ENCODE results near the gene CYP2A6. TPM values are rescaled to one million over a fixed set of nuclear protein-coding genes. Genes with fewer than 3 reads are reported as not detected.

The CYP2A6 gene
- total and polyA plus RNA-seq, 4 donors, result 0.09 to 1,020 (median 59.6) TPM

DNA sequence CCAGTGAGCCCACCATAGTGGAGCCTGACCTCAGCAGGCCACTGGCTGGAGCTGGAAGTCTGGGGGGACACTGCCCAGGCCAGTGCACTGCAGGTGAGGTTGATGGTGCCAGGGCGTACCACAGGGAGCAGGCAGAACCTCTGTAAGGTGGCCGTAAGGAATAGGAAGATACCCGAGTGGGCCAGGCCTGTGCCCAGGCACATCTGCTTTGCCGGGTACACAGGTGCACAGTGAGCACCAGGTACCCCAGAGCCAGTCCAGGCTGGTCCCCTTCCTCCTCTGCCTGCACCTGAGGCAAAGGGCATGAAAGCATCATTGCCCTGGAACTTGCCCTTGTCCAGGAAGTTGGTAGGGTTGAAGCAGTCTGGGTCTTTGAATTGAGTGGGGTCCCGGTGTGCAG is 41.8 kb downstream of the CYP2A6 start:
- Histone ChIP-seq H3K36me3 (ENCODE audit: control insufficient read depth in 4 of 4, insufficient read depth in 3 of 4, low read depth in 1 of 4, low read length in 3 of 4) (peaks cover 9 to 16% (median 11%) of the 10 kb centered on the region in 4 donors), H3K4me1 (ENCODE audit: control insufficient read depth in 4 of 4, insufficient read depth in 4 of 4, low read length in 3 of 4) (peaks cover 17 to 40% (median 31%) of the 10 kb centered on the region in 4 donors), H3K27ac (ENCODE audit: low read depth in 1 of 2, low read length in 2 of 2) (no peak overlapping the region), H3K27me3 (ENCODE audit: control insufficient read depth in 4 of 4, insufficient read depth in 4 of 4, low read length in 3 of 4) (no peaks in the 10 kb centered on the region), H3K9ac (ENCODE audit: low read depth in 1 of 2, low read length in 2 of 2) (no peak overlapping the region), H3K9me3 (ENCODE audit: control insufficient read depth in 4 of 4, low read length in 3 of 4) (no peaks in the 10 kb centered on the region), H3K4me3 (ENCODE audit: low read depth in 1 of 3, low read length in 3 of 3) (no peak overlapping the region)
- no peak for DNase-seq (ENCODE audit: low spot score)
- WGBS, result 93% methylated on average over 5 of the region's 5 CpGs
- TF ChIP-seq, protein P1, sequence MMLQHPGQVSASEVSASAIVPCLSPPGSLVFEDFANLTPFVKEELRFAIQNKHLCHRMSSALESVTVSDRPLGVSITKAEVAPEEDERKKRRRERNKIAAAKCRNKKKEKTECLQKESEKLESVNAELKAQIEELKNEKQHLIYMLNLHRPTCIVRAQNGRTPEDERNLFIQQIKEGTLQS (IDR thresholded peaks at IDR 0.05), result no peak
- no peak for TF ChIP-seq EGR1 (IDR thresholded peaks at IDR 0.05; ENCODE audit: low read depth in 2 of 2)
- no peak for TF ChIP-seq FOXA1 (IDR thresholded peaks at IDR 0.05)
- TF ChIP-seq YY1 (IDR thresholded peaks at IDR 0.05), result no peak
- TF ChIP-seq NR2F2 (IDR thresholded peaks at IDR 0.05), result no peak
- TF ChIP-seq, protein P2, sequence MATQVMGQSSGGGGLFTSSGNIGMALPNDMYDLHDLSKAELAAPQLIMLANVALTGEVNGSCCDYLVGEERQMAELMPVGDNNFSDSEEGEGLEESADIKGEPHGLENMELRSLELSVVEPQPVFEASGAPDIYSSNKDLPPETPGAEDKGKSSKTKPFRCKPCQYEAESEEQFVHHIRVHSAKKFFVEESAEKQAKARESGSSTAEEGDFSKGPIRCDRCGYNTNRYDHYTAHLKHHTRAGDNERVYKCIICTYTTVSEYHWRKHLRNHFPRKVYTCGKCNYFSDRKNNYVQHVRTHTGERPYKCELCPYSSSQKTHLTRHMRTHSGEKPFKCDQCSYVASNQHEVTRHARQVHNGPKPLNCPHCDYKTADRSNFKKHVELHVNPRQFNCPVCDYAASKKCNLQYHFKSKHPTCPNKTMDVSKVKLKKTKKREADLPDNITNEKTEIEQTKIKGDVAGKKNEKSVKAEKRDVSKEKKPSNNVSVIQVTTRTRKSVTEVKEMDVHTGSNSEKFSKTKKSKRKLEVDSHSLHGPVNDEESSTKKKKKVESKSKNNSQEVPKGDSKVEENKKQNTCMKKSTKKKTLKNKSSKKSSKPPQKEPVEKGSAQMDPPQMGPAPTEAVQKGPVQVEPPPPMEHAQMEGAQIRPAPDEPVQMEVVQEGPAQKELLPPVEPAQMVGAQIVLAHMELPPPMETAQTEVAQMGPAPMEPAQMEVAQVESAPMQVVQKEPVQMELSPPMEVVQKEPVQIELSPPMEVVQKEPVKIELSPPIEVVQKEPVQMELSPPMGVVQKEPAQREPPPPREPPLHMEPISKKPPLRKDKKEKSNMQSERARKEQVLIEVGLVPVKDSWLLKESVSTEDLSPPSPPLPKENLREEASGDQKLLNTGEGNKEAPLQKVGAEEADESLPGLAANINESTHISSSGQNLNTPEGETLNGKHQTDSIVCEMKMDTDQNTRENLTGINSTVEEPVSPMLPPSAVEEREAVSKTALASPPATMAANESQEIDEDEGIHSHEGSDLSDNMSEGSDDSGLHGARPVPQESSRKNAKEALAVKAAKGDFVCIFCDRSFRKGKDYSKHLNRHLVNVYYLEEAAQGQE (IDR thresholded peaks at IDR 0.05), result no peak

DNA sequence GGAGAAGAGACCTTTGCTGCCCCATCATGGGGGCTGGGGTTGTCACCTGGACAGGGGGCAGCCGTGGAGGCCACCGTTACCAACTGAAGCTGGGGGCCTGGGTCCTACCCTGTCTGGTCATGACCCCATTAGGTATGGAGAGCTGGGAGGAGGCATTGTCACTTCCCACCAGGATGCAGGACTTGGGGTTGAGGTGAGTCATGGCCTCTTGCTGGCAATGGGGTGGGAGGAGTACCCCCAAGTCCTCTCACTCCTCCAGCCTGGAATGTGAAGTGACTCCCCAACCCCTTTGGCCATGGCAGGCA is 42.3 kb downstream of the CYP2A6 start:
- peaks cover 21 to 45% (median 36%) of the 10 kb centered on the region in 4 donors for H3K4me1 ChIP-seq (ENCODE audit: control insufficient read depth in 4 of 4, insufficient read depth in 4 of 4, low read length in 3 of 4)
- TF ChIP-seq RAD21 (IDR thresholded peaks at IDR 0.05), result no peak
- no peak for TF ChIP-seq NR2F2 (IDR thresholded peaks at IDR 0.05)
- TF ChIP-seq HNF4G (IDR thresholded peaks at IDR 0.05), result no peak

DNA sequence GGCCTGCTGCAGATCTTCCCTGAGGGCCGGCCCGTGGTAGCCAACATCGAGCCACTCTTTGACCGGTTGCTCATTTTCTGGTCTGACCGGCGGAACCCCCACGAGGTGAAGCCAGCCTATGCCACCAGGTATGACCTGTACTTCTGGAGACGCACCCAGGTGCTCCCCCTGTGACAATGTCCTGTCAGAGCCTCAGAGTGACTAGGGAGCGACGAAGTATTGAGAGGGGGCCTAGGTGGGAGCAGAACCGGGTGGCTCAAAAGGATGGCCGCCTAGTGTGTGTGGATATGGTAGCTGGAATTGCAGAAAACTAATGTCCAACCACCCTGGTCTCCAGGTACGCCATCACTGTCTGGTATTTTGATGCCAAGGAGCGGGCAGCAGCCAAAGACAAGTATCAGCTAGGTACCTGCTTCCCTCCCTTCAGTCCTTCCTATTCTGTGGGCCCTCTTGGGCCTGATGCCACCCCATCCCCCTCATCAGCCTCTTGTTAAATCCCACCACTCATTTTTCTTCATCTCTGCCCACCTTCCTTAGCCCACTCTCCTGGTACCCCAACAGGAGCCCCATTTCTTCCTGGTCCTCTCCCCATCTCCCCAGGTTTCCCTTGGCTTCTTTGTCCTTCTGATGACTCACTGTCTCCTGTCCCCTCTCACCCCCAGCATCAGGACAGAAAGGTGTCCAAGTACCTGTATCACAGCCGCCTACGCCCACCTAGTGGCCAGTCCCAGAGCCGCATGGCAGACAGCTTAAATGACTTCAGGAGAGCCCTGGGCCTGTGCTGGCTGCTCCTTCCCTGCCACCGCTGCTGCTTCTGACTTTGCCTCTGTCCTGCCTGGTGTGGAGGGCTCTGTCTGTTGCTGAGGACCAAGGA is 42.9 kb downstream of the CYP2A6 start:
- Histone ChIP-seq H3K27ac (ENCODE audit: low read depth in 1 of 2, low read length in 2 of 2) (peak overlapping the region in 1 of 2 donors; percentile 60), H3K9ac (ENCODE audit: low read depth in 1 of 2, low read length in 2 of 2) (no peak overlapping the region), H3K4me3 (ENCODE audit: low read depth in 1 of 3, low read length in 3 of 3) (no peak overlapping the region), H3K36me3 (ENCODE audit: control insufficient read depth in 4 of 4, insufficient read depth in 3 of 4, low read depth in 1 of 4, low read length in 3 of 4) (peaks cover 9 to 16% (median 11%) of the 10 kb centered on the region in 4 donors), H3K27me3 (ENCODE audit: control insufficient read depth in 4 of 4, insufficient read depth in 4 of 4, low read length in 3 of 4) (no peaks in the 10 kb centered on the region), H3K9me3 (ENCODE audit: control insufficient read depth in 4 of 4, low read length in 3 of 4) (no peaks in the 10 kb centered on the region), H3K4me1 (ENCODE audit: control insufficient read depth in 4 of 4, insufficient read depth in 4 of 4, low read length in 3 of 4) (peaks cover 27 to 51% (median 42%) of the 10 kb centered on the region in 4 donors)
- peak; percentile 0 for TF ChIP-seq NR2F2 (IDR thresholded peaks at IDR 0.05)
- TF ChIP-seq, protein P3, sequence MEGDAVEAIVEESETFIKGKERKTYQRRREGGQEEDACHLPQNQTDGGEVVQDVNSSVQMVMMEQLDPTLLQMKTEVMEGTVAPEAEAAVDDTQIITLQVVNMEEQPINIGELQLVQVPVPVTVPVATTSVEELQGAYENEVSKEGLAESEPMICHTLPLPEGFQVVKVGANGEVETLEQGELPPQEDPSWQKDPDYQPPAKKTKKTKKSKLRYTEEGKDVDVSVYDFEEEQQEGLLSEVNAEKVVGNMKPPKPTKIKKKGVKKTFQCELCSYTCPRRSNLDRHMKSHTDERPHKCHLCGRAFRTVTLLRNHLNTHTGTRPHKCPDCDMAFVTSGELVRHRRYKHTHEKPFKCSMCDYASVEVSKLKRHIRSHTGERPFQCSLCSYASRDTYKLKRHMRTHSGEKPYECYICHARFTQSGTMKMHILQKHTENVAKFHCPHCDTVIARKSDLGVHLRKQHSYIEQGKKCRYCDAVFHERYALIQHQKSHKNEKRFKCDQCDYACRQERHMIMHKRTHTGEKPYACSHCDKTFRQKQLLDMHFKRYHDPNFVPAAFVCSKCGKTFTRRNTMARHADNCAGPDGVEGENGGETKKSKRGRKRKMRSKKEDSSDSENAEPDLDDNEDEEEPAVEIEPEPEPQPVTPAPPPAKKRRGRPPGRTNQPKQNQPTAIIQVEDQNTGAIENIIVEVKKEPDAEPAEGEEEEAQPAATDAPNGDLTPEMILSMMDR (IDR thresholded peaks at IDR 0.05; ENCODE audit: low read depth, low read length, missing input control), result peak; percentile 27
- TF ChIP-seq, protein P4, sequence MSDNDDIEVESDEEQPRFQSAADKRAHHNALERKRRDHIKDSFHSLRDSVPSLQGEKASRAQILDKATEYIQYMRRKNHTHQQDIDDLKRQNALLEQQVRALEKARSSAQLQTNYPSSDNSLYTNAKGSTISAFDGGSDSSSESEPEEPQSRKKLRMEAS (IDR thresholded peaks at IDR 0.05), result no peak
- peak; percentile 28 to 67 for TF ChIP-seq RAD21 (IDR thresholded peaks at IDR 0.05)
- TF ChIP-seq, protein P5, sequence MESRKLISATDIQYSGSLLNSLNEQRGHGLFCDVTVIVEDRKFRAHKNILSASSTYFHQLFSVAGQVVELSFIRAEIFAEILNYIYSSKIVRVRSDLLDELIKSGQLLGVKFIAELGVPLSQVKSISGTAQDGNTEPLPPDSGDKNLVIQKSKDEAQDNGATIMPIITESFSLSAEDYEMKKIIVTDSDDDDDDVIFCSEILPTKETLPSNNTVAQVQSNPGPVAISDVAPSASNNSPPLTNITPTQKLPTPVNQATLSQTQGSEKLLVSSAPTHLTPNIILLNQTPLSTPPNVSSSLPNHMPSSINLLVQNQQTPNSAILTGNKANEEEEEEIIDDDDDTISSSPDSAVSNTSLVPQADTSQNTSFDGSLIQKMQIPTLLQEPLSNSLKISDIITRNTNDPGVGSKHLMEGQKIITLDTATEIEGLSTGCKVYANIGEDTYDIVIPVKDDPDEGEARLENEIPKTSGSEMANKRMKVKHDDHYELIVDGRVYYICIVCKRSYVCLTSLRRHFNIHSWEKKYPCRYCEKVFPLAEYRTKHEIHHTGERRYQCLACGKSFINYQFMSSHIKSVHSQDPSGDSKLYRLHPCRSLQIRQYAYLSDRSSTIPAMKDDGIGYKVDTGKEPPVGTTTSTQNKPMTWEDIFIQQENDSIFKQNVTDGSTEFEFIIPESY (IDR thresholded peaks at IDR 0.05), result no peak
- TF ChIP-seq, protein P1 (IDR thresholded peaks at IDR 0.05), result no peak
- DNase-seq (ENCODE audit: low spot score), result no peak
- WGBS, result 81% methylated on average over 18 of the region's 18 CpGs

More for the DNA sequence above, 42.3 kb downstream of the CYP2A6 start:
- Histone ChIP-seq H3K27ac (ENCODE audit: low read depth in 1 of 2, low read length in 2 of 2) (no peak overlapping the region), H3K4me3 (ENCODE audit: low read depth in 1 of 3, low read length in 3 of 3) (no peak overlapping the region), H3K27me3 (ENCODE audit: control insufficient read depth in 4 of 4, insufficient read depth in 4 of 4, low read length in 3 of 4) (no peaks in the 10 kb centered on the region), H3K9ac (ENCODE audit: low read depth in 1 of 2, low read length in 2 of 2) (no peak overlapping the region), H3K9me3 (ENCODE audit: control insufficient read depth in 4 of 4, low read length in 3 of 4) (no peaks in the 10 kb centered on the region), H3K36me3 (ENCODE audit: control insufficient read depth in 4 of 4, insufficient read depth in 3 of 4, low read depth in 1 of 4, low read length in 3 of 4) (peaks cover 9 to 16% (median 11%) of the 10 kb centered on the region in 4 donors)
- DNase-seq (ENCODE audit: low spot score), result no peak
- WGBS, result 91% methylated on average over 2 of the region's 2 CpGs
